GM06990 (cell line): ENCODE measurements around the gene COL17A1.

ENCODE experiments used
- DNase-seq: peaks from one replicate; pipeline ENCODE4 v3.0.0-alpha.2; 2011; ENCODE audit not compliant: insufficient read length; ENCODE audit errors: extremely low read depth
- H3K27me3 ChIP-seq: replicated peaks from 2 replicates; pipeline ENCODE4 v1.6.0; 2011; ENCODE audit warnings: low read length; ENCODE audit not compliant: control insufficient read depth, insufficient read depth
- H3K36me3 ChIP-seq: 2 replicates; pipeline ENCODE4 v1.5.1; 2011; ENCODE audit warnings: low read length; ENCODE audit not compliant: control insufficient read depth, insufficient read depth
- H3K4me3 ChIP-seq: replicated peaks from 2 replicates; pipeline ENCODE4 v1.5.1; 2011; ENCODE audit warnings: low read depth, mild to moderate bottlenecking, control low read depth, low read length
- CTCF ChIP-seq: IDR thresholded peaks from 2 replicates; pipeline ENCODE4 v1.5.1; 2011; ENCODE audit warnings: low read length, control low read depth, mild to moderate bottlenecking, inconsistent platforms; ENCODE audit not compliant: insufficient read depth, poor library complexity, severe bottlenecking

COL17A1 gene

GRCh38 chr10:104069613-104070012, 16.1 kb downstream of the COL17A1 start:
- Histone ChIP-seq H3K4me3 (no peak overlapping the region), H3K27me3 (no peaks in the 10 kb centered on the region; the same call in 1 of the 2 replicates), H3K36me3 (no peaks in the 10 kb centered on the region)
- no peak for DNase-seq
- no peak for TF ChIP-seq CTCF

GRCh38 chr10:104067525-104067924, 18.2 kb downstream of the COL17A1 start:
- Histone ChIP-seq H3K36me3 (no peaks in the 10 kb centered on the region), H3K4me3 (no peak overlapping the region), H3K27me3 (no peaks in the 10 kb centered on the region; the same call in none of the 2 replicates)
- TF ChIP-seq CTCF = no peak
- no peak for DNase-seq

- no peak for DNase-seq
- TF ChIP-seq CTCF = no peak
- no peaks in the 10 kb centered on the region for H3K36me3 ChIP-seq
- H3K27me3 ChIP-seq = no peaks in the 10 kb centered on the region; the same call in none of the 2 replicates
- no peak overlapping the region for H3K4me3 ChIP-seq
These were observed 18.7 kb downstream of the COL17A1 start for GRCh38 chr10:104066945-104067344.

GRCh38 chr10:104065748-104066147, 19.9 kb downstream of the COL17A1 start:
- Histone ChIP-seq H3K4me3 (no peak overlapping the region), H3K36me3 (no peaks in the 10 kb centered on the region), H3K27me3 (no peaks in the 10 kb centered on the region; the same call in none of the 2 replicates)
- DNase-seq = no peak
- TF ChIP-seq CTCF = no peak

GRCh38 chr10:104061196-104061595, 24.5 kb downstream of the COL17A1 start:
- Histone ChIP-seq H3K27me3 (no peaks in the 10 kb centered on the region; the same call in none of the 2 replicates), H3K4me3 (no peak overlapping the region), H3K36me3 (no peaks in the 10 kb centered on the region)
- TF ChIP-seq CTCF = no peak
- DNase-seq = no peak

- TF ChIP-seq CTCF = no peak
- DNase-seq = no peak
- no peaks in the 10 kb centered on the region; the same call in 1 of the 2 replicates for H3K27me3 ChIP-seq
- no peaks in the 10 kb centered on the region for H3K36me3 ChIP-seq
- H3K4me3 ChIP-seq = no peak overlapping the region
These were observed 26.3 kb downstream of the COL17A1 start for GRCh38 chr10:104059364-104059763.
